PFSK-1 (cell line): ENCODE measurements around the gene PCBP3.

ENCODE experiments used
- FOXP2 ChIP-seq: optimal IDR thresholded peaks from 2 replicates; pipeline ENCODE3; 2011; ENCODE audit warnings: borderline replicate concordance, control low read depth, inconsistent platforms; ENCODE audit not compliant: insufficient read depth; ENCODE audit errors: extremely low read length, extremely low read depth
- POLR2AphosphoS5 ChIP-seq: IDR thresholded peaks from 2 replicates; pipeline ENCODE4 v1.6.1; 2012; ENCODE audit warnings: low read depth, mild to moderate bottlenecking, control low read depth, low read length, moderate library complexity
- REST ChIP-seq, 2 experiments: IDR thresholded peaks; 2 replicates each; pipeline versions ENCODE4 v1.6.1 to v1.8.0; 2011 to 2012; ENCODE audit warnings: low read depth in 2 of 2, low read length in 2 of 2, control low read depth in 1 of 2, inconsistent platforms in 1 of 2, mild to moderate bottlenecking in 1 of 2, moderate library complexity in 1 of 2; ENCODE audit not compliant: insufficient read depth in 1 of 2
- SIN3A ChIP-seq: IDR thresholded peaks from 2 replicates; pipeline ENCODE4 v1.6.1; 2012; ENCODE audit warnings: mild to moderate bottlenecking, low read length, moderate library complexity, borderline replicate concordance; ENCODE audit not compliant: insufficient read depth
- TAF1 ChIP-seq: IDR thresholded peaks from 2 replicates; pipeline ENCODE4 v1.6.1; 2012; ENCODE audit warnings: low read length, control low read depth, borderline replicate concordance; ENCODE audit not compliant: insufficient read depth

PCBP3 gene

GRCh38 chr21:45761704-45762103 is 118.2 kb downstream of the PCBP3 start:
- no peak for TF ChIP-seq POLR2AphosphoS5
- no peak for TF ChIP-seq TAF1
- TF ChIP-seq FOXP2, result no peak
- no peak for TF ChIP-seq REST (IDR thresholded peaks at IDR 0.05; ENCODE audit: insufficient read depth in 1 of 2, low read depth in 2 of 2, low read length in 2 of 2)
- TF ChIP-seq SIN3A, result no peak

GRCh38 chr21:45763074-45763473 is 119.5 kb downstream of the PCBP3 start:
- TF ChIP-seq POLR2AphosphoS5 (no peak), SIN3A (no peak), TAF1 (no peak), FOXP2 (no peak), REST (IDR thresholded peaks at IDR 0.05; ENCODE audit: insufficient read depth in 1 of 2, low read depth in 2 of 2, low read length in 2 of 2) (no peak)

DNA sequence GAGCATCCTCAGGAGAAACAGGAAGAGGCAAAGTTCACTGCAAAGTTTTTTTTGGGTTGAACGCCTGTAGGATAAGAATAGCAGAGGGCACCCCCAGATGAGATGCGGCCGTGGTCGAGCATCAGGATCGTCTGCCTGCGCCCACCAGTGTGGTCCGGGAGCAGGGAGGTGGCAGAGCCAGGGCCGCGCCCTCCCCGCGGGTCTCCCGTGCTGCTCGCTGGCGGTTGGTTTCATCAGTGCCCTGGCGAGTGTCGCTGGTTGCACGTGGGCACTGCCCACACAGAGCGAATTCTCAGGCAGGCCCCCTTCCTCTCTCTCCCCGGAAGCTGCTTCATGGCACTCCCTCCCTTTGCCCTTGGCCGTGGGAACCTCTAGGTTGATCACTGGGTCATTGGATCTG is 120.0 kb downstream of the PCBP3 start:
- TF ChIP-seq REST (IDR thresholded peaks at IDR 0.05; ENCODE audit: insufficient read depth in 1 of 2, low read depth in 2 of 2, low read length in 2 of 2) (no peak), FOXP2 (no peak), SIN3A (no peak), POLR2AphosphoS5 (no peak), TAF1 (no peak)

- TF ChIP-seq FOXP2 (no peak), TAF1 (no peak), SIN3A (no peak), REST (IDR thresholded peaks at IDR 0.05; ENCODE audit: insufficient read depth in 1 of 2, low read depth in 2 of 2, low read length in 2 of 2) (no peak), POLR2AphosphoS5 (no peak)
Observed at GRCh38 chr21:45764792-45765191, 121.3 kb downstream of the PCBP3 start.

- no peak for TF ChIP-seq TAF1
- TF ChIP-seq FOXP2, result no peak
- TF ChIP-seq REST (IDR thresholded peaks at IDR 0.05; ENCODE audit: insufficient read depth in 1 of 2, low read depth in 2 of 2, low read length in 2 of 2), result no peak
- TF ChIP-seq SIN3A, result no peak
- no peak for TF ChIP-seq POLR2AphosphoS5
Observed at GRCh38 chr21:45765375-45765774, 121.8 kb downstream of the PCBP3 start.
